PC-9 (cell line): ENCODE measurements around the gene BAIAP3.

Experiments used
- CTCF ChIP-seq: fragments of 200-600 bp; sonication (generic); conservative IDR thresholded peaks from 2 replicates; pipeline ENCODE4 v1.6.1; 2017; ENCODE audit warnings: mixed run types, antibody characterized with exemption, mild to moderate bottlenecking, moderate library complexity
- EZH2 ChIP-seq: fragments of 200-600 bp; sonication (generic); IDR thresholded peaks from 2 replicates; pipeline ENCODE4 v1.8.0; 2017; ENCODE audit warnings: antibody characterized with exemption, low read depth

GRCh38 chr16:1335211-1335971, 1.9 kb downstream of the BAIAP3 start:
- no peak for TF ChIP-seq CTCF
- TF ChIP-seq EZH2, result no peak
